Activated CD8-positive, alpha-beta memory T cell treated with anti-CD3 and anti-CD28 coated beads, Interleukin-2, amount 10 ng/mL, durations not matched to agents 7 days and 5 days (primary cell): ENCODE measurements around the gene DNAAF1. TPM values are rescaled to one million over a fixed set of nuclear protein-coding genes. Genes with fewer than 3 reads are reported as not detected.
"Not testable (repeated sequence)": the region's sequence is repeated elsewhere in the genome, so short reads cannot be mapped to it uniquely, and the experiment has no call there.

Experiments
- ATAC-seq: fragments of 150-1000 bp; cut with Tn5 transposase; one replicate; pipeline ENCODE4 v1.10.0; 2021; ENCODE audit warnings: moderate library complexity
- CTCF ChIA-PET: fragments of 350-600 bp; sonication (Branson Sonifier 250); formaldehyde crosslinking; loops from one replicate; lab custom pipeline; 2021; ENCODE audit warnings: antibody characterized with exemption; lab: Charles Lee
- DNase-seq: peaks from one replicate; pipeline ENCODE4 v3.0.0-alpha.2; 2020
- H3K27ac Mint-ChIP-seq: one replicate; pipeline ENCODE4 v1.8.0; 2021; ENCODE audit warnings: mild to moderate bottlenecking, mixed read lengths
- H3K27me3 Mint-ChIP-seq: one replicate; pipeline ENCODE4 v1.8.0; 2021; ENCODE audit warnings: mixed read lengths
- H3K36me3 Mint-ChIP-seq: one replicate; pipeline ENCODE4 v1.8.0; 2021; ENCODE audit warnings: mild to moderate bottlenecking, mixed read lengths
- H3K4me1 Mint-ChIP-seq: one replicate; pipeline ENCODE4 v1.8.0; 2021; ENCODE audit warnings: mixed read lengths
- H3K4me3 Mint-ChIP-seq: one replicate; pipeline ENCODE4 v1.8.0; 2021; ENCODE audit warnings: mild to moderate bottlenecking, moderate library complexity, mixed read lengths
- H3K9me3 Mint-ChIP-seq: one replicate; pipeline ENCODE4 v1.8.0; 2022; ENCODE audit warnings: low read depth, mixed read lengths
- total RNA-seq, 2 experiments: library from RNA; stranded (reverse); gene quantifications; one replicate each; pipeline ENCODE4 v1.2.3, GENCODE V29; 2021

DNAAF1 gene
- total RNA-seq, 2 experiments from 2014 or later: not detected

GRCh38 chr16:84196727-84197394 is 51.8 kb downstream of the DNAAF1 start:
- Mint-ChIP-seq H3K27me3 (peaks cover 6% of the 10 kb centered on the region), H3K27ac (no peak overlapping the region), H3K4me3 (no peak overlapping the region)

GRCh38 chr16:84197466-84198128 is 52.5 kb downstream of the DNAAF1 start:
- Mint-ChIP-seq H3K4me1 (peaks cover 16% of the 10 kb centered on the region), H3K4me3 (no peak overlapping the region), H3K27me3 (peaks cover 6% of the 10 kb centered on the region), H3K9me3 (no peaks in the 10 kb centered on the region), H3K27ac (no peak overlapping the region), H3K36me3 (no peaks in the 10 kb centered on the region)
- CTCF ChIA-PET: no interaction called here
- DNase-seq: no peak
- no peak for ATAC-seq

More at GRCh38 chr16:84196727-84197394, 51.8 kb downstream of the DNAAF1 start:
- Mint-ChIP-seq H3K9me3 (no peaks in the 10 kb centered on the region), H3K36me3 (no peaks in the 10 kb centered on the region), H3K4me1 (peaks cover 16% of the 10 kb centered on the region)
- DNase-seq: no peak
- CTCF ChIA-PET: interaction anchor here (1.0 to 2.5 kb wide), 2 partner anchors 9 to 10 kb away, joined by 3 to 8 read pairs; partner anchors contain the start of gene TAF1C
- ATAC-seq: no peak

- Mint-ChIP-seq H3K4me1 (peaks cover 12% of the 10 kb centered on the region), H3K27me3 (peaks cover 6% of the 10 kb centered on the region), H3K9me3 (no peaks in the 10 kb centered on the region), H3K36me3 (no peaks in the 10 kb centered on the region), H3K27ac (no peak overlapping the region), H3K4me3 (no peak overlapping the region)
- ATAC-seq (no peak), DNase-seq (no peak)
- CTCF ChIA-PET: interaction anchor here (2.0 kb wide), 1 partner anchor 11 kb away, joined by 5 read pairs; the partner anchor contains the start of gene TAF1C
These were observed 53.3 kb downstream of the DNAAF1 start for GRCh38 chr16:84198401-84198800.

- Mint-ChIP-seq H3K27me3 (peaks cover 6% of the 10 kb centered on the region), H3K4me1 (peaks cover 5% of the 10 kb centered on the region), H3K9me3 (no peaks in the 10 kb centered on the region), H3K36me3 (no peaks in the 10 kb centered on the region), H3K27ac (no peak overlapping the region), H3K4me3 (no peak overlapping the region)
- DNase-seq (no peak), ATAC-seq (no peak)
- CTCF ChIA-PET: interaction anchor here (2.0 kb wide), 1 partner anchor 12 kb away, joined by 5 read pairs; the partner anchor contains the start of gene TAF1C
These were observed 54.0 kb downstream of the DNAAF1 start for GRCh38 chr16:84199097-84199496.

- Mint-ChIP-seq H3K36me3 (no peaks in the 10 kb centered on the region), H3K27ac (no peak overlapping the region), H3K9me3 (no peaks in the 10 kb centered on the region), H3K27me3 (peaks cover 6% of the 10 kb centered on the region), H3K4me3 (no peak overlapping the region), H3K4me1 (no peaks in the 10 kb centered on the region)
- no peak for ATAC-seq
- no peak for DNase-seq
- CTCF ChIA-PET: interaction anchor here (2.0 kb wide), 1 partner anchor 13 kb away, joined by 5 read pairs; the partner anchor contains the start of gene TAF1C
These were observed 54.8 kb downstream of the DNAAF1 start for GRCh38 chr16:84199861-84200260.

- not testable (repeated sequence) for DNase-seq
These were observed 59.4 kb downstream of the DNAAF1 start for GRCh38 chr16:84204551-84204950.

DNA sequence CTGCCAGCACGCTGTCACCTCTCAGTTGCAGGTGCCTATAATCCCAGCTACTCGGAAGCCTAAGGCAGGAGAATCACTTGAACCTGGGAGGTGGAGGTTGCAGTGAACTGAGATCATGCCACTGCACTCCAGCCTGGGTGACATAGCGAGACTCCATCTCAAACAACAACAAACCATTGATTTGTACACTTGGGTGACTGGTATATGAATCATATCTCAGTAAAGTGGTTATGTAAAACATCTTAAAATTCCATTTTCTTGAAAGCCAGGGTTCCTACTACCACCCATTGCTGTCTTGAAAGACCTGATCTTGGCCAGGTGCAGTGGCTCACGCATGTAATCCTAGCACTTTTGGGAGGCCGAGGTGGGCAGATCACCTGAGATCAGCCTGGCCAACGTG is 60.0 kb downstream of the DNAAF1 start:
- CTCF ChIA-PET, H3K9me3 Mint-ChIP-seq, H3K27me3 Mint-ChIP-seq, H3K4me1 Mint-ChIP-seq, H3K4me3 Mint-ChIP-seq, H3K36me3 Mint-ChIP-seq, H3K27ac Mint-ChIP-seq, ATAC-seq, DNase-seq: not testable (repeated sequence)

More at GRCh38 chr16:84204551-84204950, 59.4 kb downstream of the DNAAF1 start:
- H3K27ac Mint-ChIP-seq, H3K9me3 Mint-ChIP-seq, H3K36me3 Mint-ChIP-seq, H3K4me3 Mint-ChIP-seq, H3K27me3 Mint-ChIP-seq, H3K4me1 Mint-ChIP-seq, CTCF ChIA-PET, ATAC-seq: not testable (repeated sequence)

- DNase-seq (no peak), ATAC-seq (no peak)
- H3K4me1 Mint-ChIP-seq: no peaks in the 10 kb centered on the region
- no peak overlapping the region for H3K4me3 Mint-ChIP-seq
- no peak overlapping the region for H3K27ac Mint-ChIP-seq
- CTCF ChIA-PET: no interaction called here
- H3K9me3 Mint-ChIP-seq: no peaks in the 10 kb centered on the region
- H3K27me3 Mint-ChIP-seq: no peaks in the 10 kb centered on the region
- no peaks in the 10 kb centered on the region for H3K36me3 Mint-ChIP-seq
These were observed 61.0 kb downstream of the DNAAF1 start for GRCh38 chr16:84205976-84206691.

- Mint-ChIP-seq H3K4me3 (no peak overlapping the region), H3K27me3 (peaks cover 2% of the 10 kb centered on the region), H3K4me1 (no peaks in the 10 kb centered on the region), H3K27ac (no peak overlapping the region), H3K9me3 (no peaks in the 10 kb centered on the region), H3K36me3 (no peaks in the 10 kb centered on the region)
- DNase-seq: no peak
- CTCF ChIA-PET: interaction anchor here (1.0 to 1.4 kb wide), 2 partner anchors 21 to 122 kb away, joined by 3 to 5 read pairs; partner anchors contain the start of gene TAF1C
- no peak for ATAC-seq
These were observed 62.1 kb downstream of the DNAAF1 start for GRCh38 chr16:84207251-84207650.

- no peak overlapping the region for H3K27ac Mint-ChIP-seq
- H3K27me3 Mint-ChIP-seq: peaks cover 4% of the 10 kb centered on the region
- H3K36me3 Mint-ChIP-seq: no peaks in the 10 kb centered on the region
- ATAC-seq (no peak), DNase-seq (no peak)
- H3K9me3 Mint-ChIP-seq: no peaks in the 10 kb centered on the region
- CTCF ChIA-PET: interaction anchor here (1.0 to 1.4 kb wide), 3 partner anchors 21 to 251 kb away, joined by 3 to 5 read pairs (median 3); partner anchors contain the start of gene TAF1C
- H3K4me1 Mint-ChIP-seq: no peaks in the 10 kb centered on the region
- no peak overlapping the region for H3K4me3 Mint-ChIP-seq
These were observed 62.8 kb downstream of the DNAAF1 start for GRCh38 chr16:84207879-84208278.

DNA sequence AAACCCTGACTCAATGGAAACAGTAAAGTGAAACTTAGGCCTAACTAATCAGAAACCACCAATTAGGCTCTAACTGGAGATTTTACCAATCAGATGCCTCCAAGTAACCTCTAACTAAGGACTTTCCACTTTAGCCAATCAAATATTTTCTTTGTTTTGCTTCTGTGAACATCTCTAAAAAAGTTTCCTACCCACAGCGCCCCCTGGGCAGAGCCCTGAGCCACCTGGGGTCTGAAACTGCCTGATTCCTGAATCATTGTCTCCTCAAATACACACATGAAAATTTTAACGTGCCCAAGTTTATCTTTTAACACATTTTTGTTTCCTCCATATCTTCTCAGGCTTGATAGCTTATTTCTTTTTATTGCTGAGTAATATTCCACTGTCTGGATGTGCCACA is 64.9 kb downstream of the DNAAF1 start:
- Mint-ChIP-seq H3K9me3 (no peaks in the 10 kb centered on the region), H3K27me3 (peaks cover 4% of the 10 kb centered on the region), H3K27ac (no peak overlapping the region), H3K36me3 (no peaks in the 10 kb centered on the region), H3K4me1 (no peaks in the 10 kb centered on the region), H3K4me3 (no peak overlapping the region)
- ATAC-seq: no peak
- CTCF ChIA-PET: no interaction called here
- no peak for DNase-seq

DNA sequence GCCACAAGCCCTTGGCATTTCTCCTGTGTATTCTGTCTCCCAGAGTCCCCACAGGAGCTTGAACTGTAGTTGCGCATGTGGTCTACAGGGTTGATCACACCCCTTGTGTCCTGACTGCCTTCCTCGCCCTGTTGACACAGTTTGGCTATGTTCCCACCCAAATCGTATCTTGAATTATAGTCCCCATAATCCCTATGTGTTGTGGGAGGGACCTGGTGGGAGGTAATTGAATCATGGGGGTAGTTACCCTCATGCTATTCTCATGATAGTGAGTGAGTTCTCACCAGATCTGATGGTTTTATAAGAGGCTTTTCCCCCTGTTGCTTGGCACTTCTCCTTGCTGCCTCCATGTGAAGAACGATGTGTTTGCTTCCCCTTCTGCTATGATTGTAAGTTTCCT is 67.0 kb downstream of the DNAAF1 start:
- Mint-ChIP-seq H3K4me1 (no peaks in the 10 kb centered on the region), H3K36me3 (no peaks in the 10 kb centered on the region), H3K9me3 (no peaks in the 10 kb centered on the region), H3K4me3 (no peak overlapping the region), H3K27ac (no peak overlapping the region), H3K27me3 (peaks cover 4% of the 10 kb centered on the region)
- ATAC-seq (no peak), DNase-seq (no peak)
- CTCF ChIA-PET: no interaction called here

GRCh38 chr16:84212631-84213030 is 67.5 kb downstream of the DNAAF1 start:
- CTCF ChIA-PET: no interaction called here
- no peak overlapping the region for H3K27ac Mint-ChIP-seq
- no peak for DNase-seq
- H3K36me3 Mint-ChIP-seq: no peaks in the 10 kb centered on the region
- H3K4me3 Mint-ChIP-seq: no peak overlapping the region
- no peak for ATAC-seq
- no peaks in the 10 kb centered on the region for H3K4me1 Mint-ChIP-seq
- no peaks in the 10 kb centered on the region for H3K9me3 Mint-ChIP-seq
- peaks cover 4% of the 10 kb centered on the region for H3K27me3 Mint-ChIP-seq
